H9 (cell line): ENCODE measurements around the gene UVRAG. TPM values are rescaled to one million over a fixed set of nuclear protein-coding genes. Genes with fewer than 3 reads are reported as not detected.

Experiments used
- DNase-seq: peaks from one replicate; pipeline ENCODE4 v3.0.0-alpha.2; 2017
- H2AFZ ChIP-seq: one replicate; pipeline ENCODE4 v1.6.1; 2013; ENCODE audit warnings: mild to moderate bottlenecking, low read length, control low read depth, moderate library complexity
- H2AK5ac ChIP-seq: 2 replicates; pipeline ENCODE4 v1.6.1; 2013; ENCODE audit warnings: low read length, control low read depth, mixed read lengths; ENCODE audit not compliant: insufficient read length
- H2BK120ac ChIP-seq: one replicate; pipeline ENCODE4 v1.6.1; 2013; ENCODE audit warnings: low read depth, mild to moderate bottlenecking, low read length, control low read depth, inconsistent platforms; ENCODE audit not compliant: poor library complexity, severe bottlenecking
- H2BK12ac ChIP-seq: 2 replicates; pipeline ENCODE4 v1.6.1; 2013; ENCODE audit warnings: low read length, control low read depth, mixed read lengths, low read depth; ENCODE audit not compliant: insufficient read length
- H2BK15ac ChIP-seq: 2 replicates; pipeline ENCODE4 v1.6.1; 2013; ENCODE audit warnings: low read depth, low read length, control low read depth
- H2BK20ac ChIP-seq: one replicate; pipeline ENCODE4 v1.6.1; 2013; ENCODE audit warnings: low read depth, mild to moderate bottlenecking, low read length, control low read depth, inconsistent platforms; ENCODE audit not compliant: poor library complexity, severe bottlenecking
- H2BK5ac ChIP-seq: 2 replicates; pipeline ENCODE4 v1.6.1; 2013; ENCODE audit warnings: low read length, control low read depth, mixed read lengths; ENCODE audit not compliant: insufficient read length
- H3K14ac ChIP-seq: 2 replicates; pipeline ENCODE4 v1.6.1; 2013; ENCODE audit warnings: low read length, control low read depth; ENCODE audit not compliant: insufficient read depth
- H3K18ac ChIP-seq: 2 replicates; pipeline ENCODE4 v1.6.1; 2013; ENCODE audit warnings: low read depth, mild to moderate bottlenecking, mixed read lengths, low read length, control low read depth; ENCODE audit not compliant: insufficient read length
- H3K23ac ChIP-seq: 2 replicates; pipeline ENCODE4 v1.6.1; 2013; ENCODE audit warnings: low read length, control low read depth, mixed read lengths, low read depth; ENCODE audit not compliant: insufficient read length
- H3K23me2 ChIP-seq: 2 replicates; pipeline ENCODE4 v1.6.1; 2013; ENCODE audit warnings: low read depth, mild to moderate bottlenecking, mixed read lengths, low read length, control low read depth; ENCODE audit not compliant: insufficient read length, poor library complexity, severe bottlenecking
- H3K27ac ChIP-seq: 2 replicates; pipeline ENCODE4 v1.5.1; 2013; ENCODE audit warnings: low read length, control low read depth, mixed read lengths, low read depth; ENCODE audit not compliant: insufficient read length
- H3K27me3 ChIP-seq: 2 replicates; pipeline ENCODE4 v1.6.1; 2013; ENCODE audit warnings: low read length, control low read depth, inconsistent platforms; ENCODE audit not compliant: insufficient read depth
- H3K4ac ChIP-seq: 2 replicates; pipeline ENCODE4 v1.6.1; 2013; ENCODE audit warnings: low read depth, mild to moderate bottlenecking, control low read depth, inconsistent platforms, low read length, moderate library complexity
- H3K4me1 ChIP-seq: 2 replicates; pipeline ENCODE4 v1.6.1; 2013; ENCODE audit warnings: low read length, control low read depth, inconsistent platforms; ENCODE audit not compliant: insufficient read depth
- H3K4me2 ChIP-seq: 2 replicates; pipeline ENCODE4 v1.6.1; 2013; ENCODE audit warnings: low read length, control low read depth, mixed read lengths; ENCODE audit not compliant: insufficient read length, insufficient read depth
- H3K56ac ChIP-seq: 2 replicates; pipeline ENCODE4 v1.6.1; 2013; ENCODE audit warnings: low read depth, mild to moderate bottlenecking, mixed read lengths, low read length, control low read depth; ENCODE audit not compliant: insufficient read length
- H3K79me1 ChIP-seq: 2 replicates; pipeline ENCODE4 v1.6.1; 2013; ENCODE audit warnings: low read depth, mild to moderate bottlenecking, moderate library complexity, low read length, control low read depth, inconsistent platforms; ENCODE audit not compliant: insufficient read depth, poor library complexity, severe bottlenecking
- H3K79me2 ChIP-seq: 2 replicates; pipeline ENCODE4 v1.6.1; 2013; ENCODE audit warnings: low read length, control low read depth, inconsistent platforms; ENCODE audit not compliant: insufficient read depth
- H3K9ac ChIP-seq: 2 replicates; pipeline ENCODE4 v1.6.1; 2013; ENCODE audit warnings: low read length, control low read depth, mixed read lengths; ENCODE audit not compliant: insufficient read length; ENCODE audit errors: extremely low read depth
- H3K9me3 ChIP-seq: one replicate; pipeline ENCODE4 v1.6.1; 2013; ENCODE audit warnings: low read depth, low read length, inconsistent platforms; ENCODE audit not compliant: control insufficient read depth
- H3T11ph ChIP-seq: one replicate; pipeline ENCODE4 v1.6.1; 2013; ENCODE audit warnings: mild to moderate bottlenecking, low read length, control low read depth, inconsistent platforms
- H4K20me1 ChIP-seq: one replicate; pipeline ENCODE4 v1.6.1; 2013; ENCODE audit not compliant: control insufficient read depth, insufficient read length, insufficient read depth
- H4K5ac ChIP-seq: 2 replicates; pipeline ENCODE4 v1.6.1; 2013; ENCODE audit warnings: low read depth, mild to moderate bottlenecking, mixed read lengths, low read length, control low read depth; ENCODE audit not compliant: insufficient read length
- H4K8ac ChIP-seq: replicated peaks from 2 replicates; pipeline ENCODE4 v1.6.1; 2013; ENCODE audit warnings: low read length, control low read depth, mixed read lengths, low read depth; ENCODE audit not compliant: insufficient read length
- H4K91ac ChIP-seq: 2 replicates; pipeline ENCODE4 v1.6.1; 2013; ENCODE audit warnings: low read depth, mild to moderate bottlenecking, moderate library complexity, mixed read lengths, low read length, control low read depth; ENCODE audit not compliant: insufficient read length
- H3K27ac Mint-ChIP-seq, 3 experiments: 2 replicates in 2 of 3; 3 replicates in 1 of 3; pipeline ENCODE4 v1.8.0; 2020 to 2021; ENCODE audit warnings: mixed read lengths in 3 of 3, mild to moderate bottlenecking in 1 of 3, moderate library complexity in 1 of 3
- H3K27me3 Mint-ChIP-seq: 2 replicates; pipeline ENCODE4 v1.8.0; 2021; ENCODE audit warnings: low read depth, mild to moderate bottlenecking, moderate library complexity, mixed read lengths
- H3K36me3 Mint-ChIP-seq, 3 experiments: 2 replicates in 2 of 3; 3 replicates in 1 of 3; pipeline ENCODE4 v1.8.0; 2020 to 2021; ENCODE audit warnings: low read depth in 3 of 3, mixed read lengths in 3 of 3; ENCODE audit not compliant: insufficient read depth in 1 of 3
- H3K4me1 Mint-ChIP-seq, 2 experiments: 2 replicates each; pipeline ENCODE4 v1.8.0; 2020; ENCODE audit warnings: mixed read lengths in 2 of 2
- H3K4me3 Mint-ChIP-seq, 2 experiments: 2 replicates in 1 of 2; 3 replicates in 1 of 2; pipeline ENCODE4 v1.8.0; 2020 to 2021; ENCODE audit warnings: mild to moderate bottlenecking in 2 of 2, mixed read lengths in 2 of 2, moderate library complexity in 1 of 2
- H3K9me3 Mint-ChIP-seq, 2 experiments: 2 replicates in 1 of 2; 3 replicates in 1 of 2; pipeline ENCODE4 v1.8.0; 2020; ENCODE audit warnings: mild to moderate bottlenecking in 2 of 2, mixed read lengths in 2 of 2, moderate library complexity in 1 of 2
- CTCF ChIP-seq: fragments of 200-600 bp; sonication (generic); conservative IDR thresholded peaks from 3 replicates; pipeline ENCODE4 v1.8.0; 2021; ENCODE audit warnings: antibody characterized with exemption, mild to moderate bottlenecking
- WGBS: extraction: QIAGEN DNeasy Blood & Tissue Kit; methylation state at CpG from one replicate; pipeline ENCODE4 v1.1.7; 2013; ENCODE audit warnings: missing lambda C conversion rate, low lambda C conversion rate, mixed read lengths; ENCODE audit not compliant: insufficient read length; ENCODE audit errors: extremely low coverage; 5-methylcytosine and 5-hydroxymethylcytosine counted together
- total RNA-seq: library from RNA; stranded (reverse); gene quantifications from 2 replicates; pipeline ENCODE4 v1.2.1, GENCODE V29; 2021

The UVRAG gene
- total RNA-seq, 1 experiment from 2014 or later: 18.5 TPM

DNA sequence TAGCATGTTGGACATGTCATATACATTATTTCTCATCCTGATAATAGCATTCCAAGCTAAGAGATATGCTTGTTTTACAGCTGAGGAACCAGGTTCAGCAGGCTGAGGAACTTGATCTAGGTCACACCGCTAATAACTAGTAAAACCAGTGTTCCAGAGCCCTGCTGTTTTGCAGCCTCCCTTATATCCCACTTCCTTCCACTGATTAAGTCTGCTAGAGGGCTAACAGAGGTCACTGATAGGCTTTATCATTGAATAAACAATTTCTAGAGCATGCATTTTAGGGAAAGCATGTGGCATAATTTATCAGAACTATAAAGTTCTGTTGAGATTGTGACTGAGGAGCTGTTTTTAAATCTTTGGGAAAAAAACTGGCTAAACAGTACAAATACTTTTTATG lies 54.0 kb downstream of the UVRAG start:
- no CpG with 5 or more reads among the region's 1 CpG for WGBS
- Histone ChIP-seq H3K9me3 (no peaks in the 10 kb centered on the region), H2BK15ac (no peak overlapping the region), H2BK120ac (no peak overlapping the region), H4K5ac (no peak overlapping the region), H3K4me2 (no peak overlapping the region), H3K4ac (no peak overlapping the region), H3K9ac (no peak overlapping the region), H3K56ac (no peak overlapping the region), H3K23ac (no peak overlapping the region), H4K20me1 (no peaks in the 10 kb centered on the region), H2BK20ac (no peak overlapping the region), H3K18ac (no peak overlapping the region), H3K14ac (no peak overlapping the region), H3K4me1 (no peaks in the 10 kb centered on the region), H2BK12ac (no peak overlapping the region), H3K79me1 (no peaks in the 10 kb centered on the region), H4K8ac (no peak overlapping the region), H2AK5ac (no peak overlapping the region), H2BK5ac (no peak overlapping the region), H3K27ac (no peak overlapping the region), H3K79me2 (no peaks in the 10 kb centered on the region), H4K91ac (no peak overlapping the region), H3K23me2 (no peaks in the 10 kb centered on the region), H3T11ph (no peak overlapping the region), H2AFZ (no peak overlapping the region), H3K27me3 (no peaks in the 10 kb centered on the region)
- Mint-ChIP-seq H3K4me1 (peaks cover 7 to 11% of the 10 kb centered on the region in 2 experiments), H3K36me3 (no peaks in the 10 kb centered on the region; a peak in 1 of 7 replicates), H3K27ac (no peak overlapping the region), H3K27me3 (no peaks in the 10 kb centered on the region), H3K4me3 (no peak overlapping the region), H3K9me3 (no peaks in the 10 kb centered on the region)
- DNase-seq: no peak
- TF ChIP-seq CTCF: no peak
